A673 (cell line): ENCODE measurements around the gene SLC16A8. TPM values are rescaled to one million over a fixed set of nuclear protein-coding genes. Genes with fewer than 3 reads are reported as not detected.

Experiments used
- BruUV-seq: library from RNA; stranded (reverse); fragments of 400-500 nt; replicated peaks from 2 replicates; lab custom pipeline; 2021; lab: Mats Ljungman, UMichigan
- CTCF ChIA-PET: fragments of 300-600 bp; sonication (Branson Sonifier 250); formaldehyde crosslinking; loops from one replicate; lab custom pipeline; 2022; ENCODE audit warnings: antibody characterized with exemption; lab: Charles Lee
- POLR2A ChIA-PET: fragments of 300-600 bp; sonication (Branson Sonifier 250); formaldehyde crosslinking; loops from one replicate; lab custom pipeline; 2022; ENCODE audit warnings: antibody characterized with exemption; ENCODE audit not compliant: low non-redundant PET; lab: Charles Lee
- DNase-seq: peaks from one replicate; pipeline ENCODE4 v3.0.0-alpha.2; 2015; ENCODE audit warnings: low spot score
- H3K27ac ChIP-seq: fragments of 200-600 bp; sonication (generic); 2 replicates; pipeline ENCODE4 v1.5.1; 2016; ENCODE audit warnings: mixed run types, low read depth, mild to moderate bottlenecking, mixed read lengths, antibody characterized with exemption, low read length; ENCODE audit not compliant: poor library complexity, severe bottlenecking
- H3K27me3 ChIP-seq: fragments of 200-600 bp; sonication (generic); replicated peaks from 2 replicates; pipeline ENCODE4 v1.6.1; 2017; ENCODE audit warnings: mixed run types, low read depth, mild to moderate bottlenecking, mixed read lengths, antibody characterized with exemption, low read length; ENCODE audit not compliant: insufficient read depth, poor library complexity
- H3K36me3 ChIP-seq: fragments of 200-600 bp; sonication (generic); 2 replicates; pipeline ENCODE4 v1.6.1; 2016; ENCODE audit warnings: mixed run types, mild to moderate bottlenecking, mixed read lengths, antibody characterized with exemption, low read length; ENCODE audit not compliant: insufficient read depth, poor library complexity, severe bottlenecking
- H3K4me1 ChIP-seq: fragments of 200-600 bp; sonication (generic); 2 replicates; pipeline ENCODE4 v1.6.1; 2017; ENCODE audit warnings: mixed run types, mild to moderate bottlenecking, mixed read lengths, antibody characterized with exemption, low read length; ENCODE audit not compliant: insufficient read depth, poor library complexity, severe bottlenecking
- H3K4me3 ChIP-seq: fragments of 200-600 bp; sonication (generic); 2 replicates; pipeline ENCODE4 v1.5.1; 2016; ENCODE audit warnings: low read depth, mixed run types, mild to moderate bottlenecking, mixed read lengths, low read length; ENCODE audit not compliant: poor library complexity, severe bottlenecking
- H3K9me3 ChIP-seq: fragments of 200-600 bp; sonication (generic); 2 replicates; pipeline ENCODE4 v1.6.1; 2016; ENCODE audit warnings: mixed run types, low read depth, mild to moderate bottlenecking, mixed read lengths, antibody characterized with exemption, low read length; ENCODE audit not compliant: poor library complexity, severe bottlenecking
- EZH2 ChIP-seq: fragments of 200-600 bp; sonication (generic); IDR thresholded peaks from 2 replicates; pipeline ENCODE4 v1.6.1; 2017; ENCODE audit warnings: borderline replicate concordance, low read depth, mild to moderate bottlenecking, mixed read lengths, antibody characterized with exemption, low read length; ENCODE audit not compliant: poor library complexity, severe bottlenecking
- intact Hi-C: fragments of 100-400 bp; cut with micrococcal nuclease; formaldehyde crosslinking; loops from one replicate; pipeline ENCODE4 v1.10.0; 2022; ENCODE audit not compliant: unreplicated experiment
- total RNA-seq: library from RNA; stranded (reverse); gene quantifications from 2 replicates; pipeline ENCODE4 v1.2.3, GENCODE V29; 2021
- TF ChIP-seq, protein P1 (sequence below): fragments of 300-800, 200-600 bp; sonication (generic); conservative IDR thresholded peaks from 2 replicates; pipeline ENCODE4 v1.5.1; 2017; ENCODE audit warnings: low read depth, mild to moderate bottlenecking, antibody characterized with exemption, low read length, moderate library complexity, mixed read lengths

Gene SLC16A8
- total RNA-seq, 1 experiment from 2014 or later, result not detected

DNA sequence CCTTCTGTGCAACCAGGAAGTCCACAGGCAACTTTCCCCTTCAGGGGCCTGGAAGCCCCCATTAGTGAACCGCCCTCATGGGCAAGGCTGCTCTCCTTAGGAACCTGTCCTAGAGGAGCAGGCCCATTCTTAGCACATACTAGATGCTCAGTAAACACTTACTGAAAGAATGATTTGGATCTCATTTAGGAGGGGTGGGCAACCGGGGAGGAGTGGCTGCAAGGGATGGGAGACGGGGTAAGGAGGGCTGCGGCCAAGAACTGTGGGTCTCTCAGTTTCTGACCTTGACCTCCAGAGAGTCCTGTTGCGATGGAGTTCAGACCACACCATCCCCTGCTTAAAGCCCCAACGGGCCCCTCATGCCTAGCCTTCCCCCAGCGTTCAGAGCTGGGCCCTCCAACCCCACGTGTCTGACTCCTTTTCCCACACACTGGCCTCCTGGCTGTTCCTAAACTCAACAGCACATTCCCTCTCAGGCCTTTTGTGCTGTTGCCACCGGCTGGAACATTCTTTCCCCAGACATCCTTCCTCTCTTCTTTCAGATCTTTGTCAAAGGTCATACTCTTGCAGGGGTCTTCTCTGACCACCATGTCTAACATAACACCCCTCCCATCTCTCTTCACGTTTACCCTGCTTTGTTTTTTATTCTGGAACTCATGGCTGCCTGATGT lies 47.5 kb downstream of the SLC16A8 start:
- Histone ChIP-seq H3K36me3 (no peaks in the 10 kb centered on the region), H3K27me3 (no peaks in the 10 kb centered on the region), H3K4me1 (peaks cover 8% of the 10 kb centered on the region), H3K4me3 (no peak overlapping the region), H3K9me3 (no peaks in the 10 kb centered on the region), H3K27ac (no peak overlapping the region)
- no peak for DNase-seq
- POLR2A ChIA-PET, result no interaction called here
- intact Hi-C loops, result no loop called here
- CTCF ChIA-PET, result no interaction called here
- TF ChIP-seq, protein P1, sequence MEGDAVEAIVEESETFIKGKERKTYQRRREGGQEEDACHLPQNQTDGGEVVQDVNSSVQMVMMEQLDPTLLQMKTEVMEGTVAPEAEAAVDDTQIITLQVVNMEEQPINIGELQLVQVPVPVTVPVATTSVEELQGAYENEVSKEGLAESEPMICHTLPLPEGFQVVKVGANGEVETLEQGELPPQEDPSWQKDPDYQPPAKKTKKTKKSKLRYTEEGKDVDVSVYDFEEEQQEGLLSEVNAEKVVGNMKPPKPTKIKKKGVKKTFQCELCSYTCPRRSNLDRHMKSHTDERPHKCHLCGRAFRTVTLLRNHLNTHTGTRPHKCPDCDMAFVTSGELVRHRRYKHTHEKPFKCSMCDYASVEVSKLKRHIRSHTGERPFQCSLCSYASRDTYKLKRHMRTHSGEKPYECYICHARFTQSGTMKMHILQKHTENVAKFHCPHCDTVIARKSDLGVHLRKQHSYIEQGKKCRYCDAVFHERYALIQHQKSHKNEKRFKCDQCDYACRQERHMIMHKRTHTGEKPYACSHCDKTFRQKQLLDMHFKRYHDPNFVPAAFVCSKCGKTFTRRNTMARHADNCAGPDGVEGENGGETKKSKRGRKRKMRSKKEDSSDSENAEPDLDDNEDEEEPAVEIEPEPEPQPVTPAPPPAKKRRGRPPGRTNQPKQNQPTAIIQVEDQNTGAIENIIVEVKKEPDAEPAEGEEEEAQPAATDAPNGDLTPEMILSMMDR, result no peak
- no peak for TF ChIP-seq EZH2
- no TSS peak for BruUV-seq

DNA sequence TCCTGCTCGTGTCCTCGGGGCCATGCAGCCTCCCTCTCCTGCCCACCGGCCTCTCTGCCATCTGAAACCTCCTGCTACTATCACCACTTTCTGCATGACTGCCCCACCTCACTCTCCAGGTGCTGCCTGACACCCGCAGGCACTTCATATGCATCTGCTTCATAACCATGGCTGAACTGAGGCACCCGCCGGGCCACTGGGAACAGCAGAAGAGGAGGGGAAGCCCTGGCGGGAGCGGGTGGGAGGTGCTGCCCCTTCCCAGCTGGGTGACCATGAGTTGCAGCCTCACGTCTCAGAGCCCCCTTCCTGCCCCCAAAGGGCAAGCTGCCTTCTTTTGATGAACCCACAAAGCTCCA lies 48.5 kb downstream of the SLC16A8 start:
- no peaks in the 10 kb centered on the region for H3K36me3 ChIP-seq
- ChIA-PET CTCF (no interaction called here), POLR2A (no interaction called here)
- peaks cover 8% of the 10 kb centered on the region for H3K4me1 ChIP-seq
- H3K27ac ChIP-seq, result no peak overlapping the region
- intact Hi-C loops, result no loop called here
- no peak overlapping the region for H3K4me3 ChIP-seq
- H3K9me3 ChIP-seq, result no peaks in the 10 kb centered on the region
- no peak for DNase-seq
- no TSS peak for BruUV-seq
- TF ChIP-seq EZH2, result no peak
- TF ChIP-seq, protein P1, result no peak
- no peaks in the 10 kb centered on the region for H3K27me3 ChIP-seq

DNA sequence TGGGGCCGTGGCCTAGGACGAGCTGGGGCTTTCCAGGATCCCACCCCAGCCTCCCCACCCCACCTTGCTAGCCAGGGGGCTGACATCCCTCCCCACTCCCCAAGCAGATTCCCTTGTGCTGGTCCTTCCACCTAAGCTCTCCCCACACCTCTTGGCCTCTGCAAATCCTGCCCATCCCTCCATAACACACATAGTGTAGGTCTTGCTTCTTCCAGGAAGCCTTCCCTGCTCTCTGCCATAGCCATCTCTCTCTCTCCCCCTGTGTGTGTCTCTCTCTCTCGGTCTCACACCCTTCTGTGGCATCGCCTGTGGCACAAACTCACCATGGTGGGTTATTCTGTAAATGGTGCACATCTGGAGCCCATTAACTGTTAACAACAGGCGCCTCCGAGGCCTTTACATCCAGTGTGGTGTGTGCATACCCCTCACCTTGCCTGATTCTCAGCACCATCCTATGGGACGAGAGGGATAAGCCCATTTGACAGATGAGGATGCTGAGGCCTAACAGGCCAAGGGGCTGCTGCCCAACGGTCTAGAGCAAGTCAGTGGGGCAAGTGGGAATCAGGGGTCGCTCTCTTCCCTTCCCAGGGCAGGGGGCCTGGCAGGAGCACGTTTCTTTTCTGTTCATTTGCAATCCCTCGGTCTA lies 49.0 kb downstream of the SLC16A8 start:
- no peak for DNase-seq
- intact Hi-C loops, result no loop called here
- Histone ChIP-seq H3K4me1 (peaks cover 8% of the 10 kb centered on the region), H3K27ac (no peak overlapping the region), H3K27me3 (no peaks in the 10 kb centered on the region), H3K9me3 (no peaks in the 10 kb centered on the region), H3K36me3 (no peaks in the 10 kb centered on the region), H3K4me3 (no peak overlapping the region)
- TF ChIP-seq, protein P1, result no peak
- no peak for TF ChIP-seq EZH2
- no TSS peak for BruUV-seq
- ChIA-PET POLR2A (no interaction called here), CTCF (interaction anchor here (1.7 kb wide), 1 partner anchor 17 kb away, joined by 6 read pairs; no protein-coding TSS in a partner anchor)
